NB4 (cell line): Measurements from ENCODE around the gene HTR5A.

Source experiments
- CTCF ChIP-seq: IDR thresholded peaks from one replicate; pipeline ENCODE4 v1.5.1; 2012; ENCODE audit warnings: low read depth, low read length
- MAX ChIP-seq: IDR thresholded peaks from 2 replicates; pipeline ENCODE4 v1.6.1; 2011; ENCODE audit warnings: low read depth, low read length
- MYC ChIP-seq: IDR thresholded peaks from 2 replicates; pipeline ENCODE4 v1.6.1; 2011; ENCODE audit warnings: low read depth, low read length
- POLR2A ChIP-seq: IDR thresholded peaks from 2 replicates; pipeline ENCODE4 v1.6.1; 2011; ENCODE audit warnings: mild to moderate bottlenecking; ENCODE audit not compliant: insufficient read length; ENCODE audit errors: extremely low read depth

DNA sequence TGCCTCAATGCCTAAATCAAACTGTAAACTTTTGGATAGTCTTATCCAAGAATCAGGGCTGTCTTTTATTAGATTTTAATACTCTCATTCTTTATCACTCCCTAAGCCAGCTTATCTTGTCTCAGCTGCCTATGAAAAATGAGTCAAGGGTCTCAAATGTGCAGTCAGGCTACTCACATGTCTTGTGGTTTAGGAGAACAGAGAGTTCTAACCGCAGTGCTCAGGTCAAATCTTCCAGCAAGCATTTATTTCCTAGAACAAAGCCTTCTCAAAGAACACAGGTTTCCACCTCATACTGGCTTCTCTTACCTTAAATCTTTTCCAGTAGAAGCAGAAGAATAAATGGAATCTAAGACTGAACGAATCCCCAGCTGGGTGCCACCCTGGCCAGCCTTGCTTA is 23.5 kb downstream of the HTR5A start:
- TF ChIP-seq CTCF (no peak), MAX (no peak), POLR2A (no peak), MYC (no peak)
